HL-60 (cell line): ENCODE results near the gene E2F2.

Experiments used
- GABPA ChIP-seq: IDR thresholded peaks from 2 replicates; pipeline ENCODE4 v1.6.1; 2012; ENCODE audit warnings: low read depth
- POLR2AphosphoS5 ChIP-seq: IDR thresholded peaks from 2 replicates; pipeline ENCODE4 v1.6.1; 2012; ENCODE audit warnings: low read depth
- TF ChIP-seq, protein P1 (sequence below): IDR thresholded peaks from one replicate; pipeline ENCODE4 v1.5.1; 2011; ENCODE audit warnings: low read length, control low read depth, inconsistent platforms; ENCODE audit not compliant: insufficient read depth

DNA sequence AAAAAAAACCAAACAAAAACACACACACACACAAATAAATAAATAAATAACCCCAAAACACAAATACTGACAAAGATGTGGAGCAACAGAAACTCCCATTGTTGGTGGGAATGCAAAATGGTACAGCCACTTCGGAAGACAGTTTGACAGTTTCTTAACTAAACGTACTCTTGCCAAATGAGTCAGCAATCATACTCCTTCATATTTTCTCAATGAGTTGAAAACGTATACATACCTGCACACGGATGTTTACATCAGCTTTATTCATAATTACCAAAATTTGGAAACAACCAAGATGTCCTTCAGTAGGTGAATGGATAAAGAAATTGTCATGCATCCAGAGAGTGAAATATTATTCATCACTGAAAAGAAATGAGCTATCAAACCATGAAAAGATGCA lies 70.5 kb downstream of the E2F2 start:
- TF ChIP-seq, protein P1, sequence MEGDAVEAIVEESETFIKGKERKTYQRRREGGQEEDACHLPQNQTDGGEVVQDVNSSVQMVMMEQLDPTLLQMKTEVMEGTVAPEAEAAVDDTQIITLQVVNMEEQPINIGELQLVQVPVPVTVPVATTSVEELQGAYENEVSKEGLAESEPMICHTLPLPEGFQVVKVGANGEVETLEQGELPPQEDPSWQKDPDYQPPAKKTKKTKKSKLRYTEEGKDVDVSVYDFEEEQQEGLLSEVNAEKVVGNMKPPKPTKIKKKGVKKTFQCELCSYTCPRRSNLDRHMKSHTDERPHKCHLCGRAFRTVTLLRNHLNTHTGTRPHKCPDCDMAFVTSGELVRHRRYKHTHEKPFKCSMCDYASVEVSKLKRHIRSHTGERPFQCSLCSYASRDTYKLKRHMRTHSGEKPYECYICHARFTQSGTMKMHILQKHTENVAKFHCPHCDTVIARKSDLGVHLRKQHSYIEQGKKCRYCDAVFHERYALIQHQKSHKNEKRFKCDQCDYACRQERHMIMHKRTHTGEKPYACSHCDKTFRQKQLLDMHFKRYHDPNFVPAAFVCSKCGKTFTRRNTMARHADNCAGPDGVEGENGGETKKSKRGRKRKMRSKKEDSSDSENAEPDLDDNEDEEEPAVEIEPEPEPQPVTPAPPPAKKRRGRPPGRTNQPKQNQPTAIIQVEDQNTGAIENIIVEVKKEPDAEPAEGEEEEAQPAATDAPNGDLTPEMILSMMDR = no peak
- TF ChIP-seq POLR2AphosphoS5 = no peak
- no peak for TF ChIP-seq GABPA
